ENCODE data around the gene SV2B.

Gene SV2B

GRCh38 chr15:91214675-91215590 is 114.9 kb downstream of the SV2B start:
- TF ChIP-seq POLR2AphosphoS5 (IDR thresholded peaks at IDR 0.05; ENCODE audit: low read depth, low read length) (no peak), REST (IDR thresholded peaks at IDR 0.05; ENCODE audit: insufficient read depth in 1 of 2, low read depth in 2 of 2, low read length in 2 of 2) (no peak), FOXP2 (optimal IDR thresholded peaks at IDR 0.05; ENCODE audit: borderline replicate concordance, extremely low read depth, extremely low read length, insufficient read depth) (no peak), TAF1 (IDR thresholded peaks at IDR 0.05; ENCODE audit: borderline replicate concordance, insufficient read depth, low read length) (no peak), SIN3A (IDR thresholded peaks at IDR 0.05; ENCODE audit: borderline replicate concordance, insufficient read depth, low read length) (no peak)

DNA sequence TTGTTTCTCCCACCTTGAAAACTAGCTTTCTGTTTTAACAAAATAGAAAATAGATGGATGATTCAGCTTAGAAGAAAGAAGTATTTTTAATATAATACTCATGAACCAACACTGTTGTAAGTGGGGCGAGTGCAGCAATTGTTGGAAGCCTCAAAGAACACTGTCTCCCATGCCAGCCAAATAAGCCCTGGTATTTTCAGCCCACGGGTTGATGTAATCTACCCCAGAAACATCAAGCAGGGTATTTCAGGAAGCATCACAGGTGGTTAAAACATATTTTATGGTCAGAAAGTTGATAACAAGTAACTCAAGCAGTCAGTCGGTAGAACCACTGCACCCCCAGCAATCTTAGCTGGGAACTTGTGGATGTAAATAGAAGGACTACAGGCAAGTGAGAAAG is 115.9 kb downstream of the SV2B start:
- TF ChIP-seq REST (IDR thresholded peaks at IDR 0.05; ENCODE audit: insufficient read depth in 1 of 2, low read depth in 2 of 2, low read length in 2 of 2) (no peak), TAF1 (IDR thresholded peaks at IDR 0.05; ENCODE audit: borderline replicate concordance, insufficient read depth, low read length) (no peak), SIN3A (IDR thresholded peaks at IDR 0.05; ENCODE audit: borderline replicate concordance, insufficient read depth, low read length) (no peak), FOXP2 (optimal IDR thresholded peaks at IDR 0.05; ENCODE audit: borderline replicate concordance, extremely low read depth, extremely low read length, insufficient read depth) (no peak), POLR2AphosphoS5 (IDR thresholded peaks at IDR 0.05; ENCODE audit: low read depth, low read length) (no peak)

DNA sequence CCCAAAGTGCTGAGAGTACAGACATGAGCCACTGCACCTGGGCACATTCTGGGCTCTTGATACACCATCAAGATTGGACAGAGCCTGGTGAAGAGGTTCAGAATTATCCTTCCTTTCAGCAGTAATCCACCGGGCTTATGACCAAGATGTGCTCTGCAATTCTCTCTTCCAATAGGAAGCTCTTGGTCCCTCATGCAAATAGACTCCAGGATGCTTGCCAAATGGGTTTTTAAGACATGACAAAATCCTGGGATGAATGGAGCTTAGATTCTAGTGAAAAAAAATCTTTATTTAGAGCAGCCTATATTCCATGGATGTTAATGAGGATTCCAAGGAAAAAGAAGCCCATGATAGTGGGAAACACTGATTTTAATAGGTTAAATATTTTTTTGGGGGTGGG is 119.1 kb downstream of the SV2B start:
- TF ChIP-seq FOXP2 (optimal IDR thresholded peaks at IDR 0.05; ENCODE audit: borderline replicate concordance, extremely low read depth, extremely low read length, insufficient read depth) (no peak), TAF1 (IDR thresholded peaks at IDR 0.05; ENCODE audit: borderline replicate concordance, insufficient read depth, low read length) (no peak), SIN3A (IDR thresholded peaks at IDR 0.05; ENCODE audit: borderline replicate concordance, insufficient read depth, low read length) (no peak), POLR2AphosphoS5 (IDR thresholded peaks at IDR 0.05; ENCODE audit: low read depth, low read length) (no peak), REST (IDR thresholded peaks at IDR 0.05; ENCODE audit: insufficient read depth in 1 of 2, low read depth in 2 of 2, low read length in 2 of 2) (no peak)

DNA sequence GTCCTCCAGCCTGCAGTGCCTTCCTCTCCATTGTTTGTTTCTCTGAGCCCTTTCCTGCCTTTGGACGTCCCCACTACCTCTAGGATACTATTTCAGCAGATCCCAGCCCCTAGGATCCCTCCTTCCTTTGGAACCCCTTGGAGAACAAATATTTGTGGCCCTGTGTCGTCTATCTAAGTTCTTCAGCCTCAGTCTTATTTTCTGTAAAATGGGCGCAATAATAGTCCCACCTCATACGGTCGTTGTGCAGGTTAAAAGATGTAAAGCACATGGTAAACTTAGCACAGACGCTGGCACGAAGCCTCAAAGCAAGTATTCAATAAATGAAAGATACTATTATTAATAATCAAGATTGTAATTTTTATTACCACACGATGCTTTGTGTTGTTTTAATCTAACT is 122.0 kb downstream of the SV2B start:
- TF ChIP-seq REST (IDR thresholded peaks at IDR 0.05; ENCODE audit: insufficient read depth in 1 of 2, low read depth in 2 of 2, low read length in 2 of 2) = no peak
- TF ChIP-seq POLR2AphosphoS5 (IDR thresholded peaks at IDR 0.05; ENCODE audit: low read depth, low read length) = no peak
- no peak for TF ChIP-seq SIN3A (IDR thresholded peaks at IDR 0.05; ENCODE audit: borderline replicate concordance, insufficient read depth, low read length)
- no peak for TF ChIP-seq FOXP2 (optimal IDR thresholded peaks at IDR 0.05; ENCODE audit: borderline replicate concordance, extremely low read depth, extremely low read length, insufficient read depth)
- TF ChIP-seq TAF1 (IDR thresholded peaks at IDR 0.05; ENCODE audit: borderline replicate concordance, insufficient read depth, low read length) = no peak

All from PFSK-1 (cell line).